Smooth muscle cell (in vitro differentiated cells): Measurements from ENCODE around the gene AQP9. TPM values are rescaled to one million over a fixed set of nuclear protein-coding genes. Genes with fewer than 3 reads are reported as not detected.

ENCODE experiments used
- DNase-seq: peaks from one replicate; lab custom pipeline; 2025; ENCODE audit not compliant: unreplicated experiment; lab: John Stamatoyannopoulos, UW
- H2AFZ ChIP-seq: fragments of 200-600 bp; sonication (generic); 2 replicates; pipeline ENCODE4 v1.6.0; 2016; ENCODE audit warnings: antibody characterized with exemption, low read depth, mild to moderate bottlenecking
- H3F3A ChIP-seq: fragments of 200-600 bp; sonication (generic); 2 replicates; pipeline ENCODE4 v1.6.0; 2017; ENCODE audit warnings: antibody characterized with exemption, low read depth
- H3K27ac ChIP-seq: fragments of 200-600 bp; sonication (generic); 2 replicates; pipeline ENCODE4 v1.5.1; 2016; ENCODE audit warnings: low read depth, mild to moderate bottlenecking
- H3K27me3 ChIP-seq: fragments of 200-600 bp; sonication (generic); 2 replicates; pipeline ENCODE4 v1.6.1; 2016; ENCODE audit warnings: low read depth, mild to moderate bottlenecking
- H3K36me3 ChIP-seq: fragments of 200-600 bp; sonication (generic); 2 replicates; pipeline ENCODE4 v1.5.1; 2016; ENCODE audit warnings: low read depth
- H3K4me1 ChIP-seq: fragments of 200-600 bp; sonication (generic); 2 replicates; pipeline ENCODE4 v1.5.1; 2016; ENCODE audit warnings: low read depth
- H3K4me2 ChIP-seq: fragments of 200-600 bp; sonication (generic); 2 replicates; pipeline ENCODE4 v1.6.0; 2016; ENCODE audit warnings: mild to moderate bottlenecking
- H3K4me3 ChIP-seq: fragments of 200-600 bp; sonication (generic); 2 replicates; pipeline ENCODE4 v1.5.1; 2016; ENCODE audit warnings: mild to moderate bottlenecking
- H3K79me2 ChIP-seq: fragments of 200-600 bp; sonication (generic); 2 replicates; pipeline ENCODE4 v1.6.0; 2016; ENCODE audit warnings: low read depth, mild to moderate bottlenecking
- H3K9ac ChIP-seq: fragments of 200-600 bp; sonication (generic); 2 replicates; pipeline ENCODE4 v1.6.0; 2016; ENCODE audit warnings: low read depth
- H3K9me3 ChIP-seq: fragments of 200-600 bp; sonication (generic); replicated peaks from 2 replicates; pipeline ENCODE4 v1.5.1; 2016; ENCODE audit warnings: low read depth
- H4K20me1 ChIP-seq: fragments of 200-600 bp; sonication (generic); 2 replicates; pipeline ENCODE4 v1.6.0; 2016; ENCODE audit warnings: low read depth
- WGBS: methylation state at CpG from one replicate; pipeline ENCODE4 v1.1.7; 2016; ENCODE audit warnings: low lambda C conversion rate; 5-methylcytosine and 5-hydroxymethylcytosine counted together
- polyA plus RNA-seq: library from polyadenylated mRNA; unstranded; fragments of >200 nt; fragmentation: Nextera tagmentation; extraction: Ambion mirVana; gene quantifications from 2 replicates; pipeline ENCODE4 v1.2.1, GENCODE V29; 2016
- total RNA-seq: library from RNA; depleted of rRNA; stranded (reverse); fragments of >200 nt; gene quantifications from 2 replicates; pipeline ENCODE4 v1.2.3, GENCODE V29; 2014
- TF ChIP-seq, protein P1 (sequence below): fragments of 200-600 bp; sonication (generic); IDR thresholded peaks from 2 replicates; pipeline ENCODE4 v1.5.1; 2017; ENCODE audit warnings: borderline replicate concordance, mild to moderate bottlenecking, antibody characterized with exemption; ENCODE audit not compliant: insufficient read depth, poor library complexity, severe bottlenecking

Gene AQP9
- total and polyA plus RNA-seq, 2 experiments from 2014 or later = 1.5 TPM; not detected in 1

DNA sequence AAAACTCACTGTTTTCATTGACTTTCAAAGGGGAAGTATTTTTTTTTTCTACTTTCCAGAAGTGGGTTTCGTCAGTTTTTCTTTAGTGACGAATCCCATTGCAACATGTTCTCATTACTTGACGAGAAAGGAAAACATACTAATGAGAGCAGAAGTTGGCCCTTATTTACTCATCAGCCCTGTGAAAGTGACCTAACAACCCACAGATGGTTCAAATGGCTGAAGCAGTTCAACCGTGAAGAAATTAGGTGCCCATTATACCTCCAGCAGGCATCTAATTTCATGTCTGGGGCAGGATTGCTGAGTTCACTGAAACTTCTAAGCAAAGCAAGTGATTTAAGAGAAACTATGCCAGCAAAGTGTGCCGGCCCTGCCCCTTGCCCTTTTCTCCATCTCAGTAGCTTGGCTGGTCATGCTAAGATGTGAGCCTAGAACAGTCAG lies 9.0 kb downstream of the AQP9 start:
- H3K36me3 ChIP-seq = no peaks in the 10 kb centered on the region
- no peak overlapping the region for H3K9ac ChIP-seq
- no peaks in the 10 kb centered on the region for H3K27me3 ChIP-seq
- no peak overlapping the region for H2AFZ ChIP-seq
- no peak overlapping the region for H3K4me2 ChIP-seq
- H3K9me3 ChIP-seq = no peaks in the 10 kb centered on the region
- WGBS = 75% methylated on average over 5 of the region's 5 CpGs
- no peaks in the 10 kb centered on the region for H3K4me1 ChIP-seq
- H4K20me1 ChIP-seq = no peaks in the 10 kb centered on the region
- H3K79me2 ChIP-seq = no peaks in the 10 kb centered on the region
- no peaks in the 10 kb centered on the region for H3F3A ChIP-seq
- H3K27ac ChIP-seq = no peak overlapping the region
- no peak for DNase-seq
- TF ChIP-seq, protein P1, sequence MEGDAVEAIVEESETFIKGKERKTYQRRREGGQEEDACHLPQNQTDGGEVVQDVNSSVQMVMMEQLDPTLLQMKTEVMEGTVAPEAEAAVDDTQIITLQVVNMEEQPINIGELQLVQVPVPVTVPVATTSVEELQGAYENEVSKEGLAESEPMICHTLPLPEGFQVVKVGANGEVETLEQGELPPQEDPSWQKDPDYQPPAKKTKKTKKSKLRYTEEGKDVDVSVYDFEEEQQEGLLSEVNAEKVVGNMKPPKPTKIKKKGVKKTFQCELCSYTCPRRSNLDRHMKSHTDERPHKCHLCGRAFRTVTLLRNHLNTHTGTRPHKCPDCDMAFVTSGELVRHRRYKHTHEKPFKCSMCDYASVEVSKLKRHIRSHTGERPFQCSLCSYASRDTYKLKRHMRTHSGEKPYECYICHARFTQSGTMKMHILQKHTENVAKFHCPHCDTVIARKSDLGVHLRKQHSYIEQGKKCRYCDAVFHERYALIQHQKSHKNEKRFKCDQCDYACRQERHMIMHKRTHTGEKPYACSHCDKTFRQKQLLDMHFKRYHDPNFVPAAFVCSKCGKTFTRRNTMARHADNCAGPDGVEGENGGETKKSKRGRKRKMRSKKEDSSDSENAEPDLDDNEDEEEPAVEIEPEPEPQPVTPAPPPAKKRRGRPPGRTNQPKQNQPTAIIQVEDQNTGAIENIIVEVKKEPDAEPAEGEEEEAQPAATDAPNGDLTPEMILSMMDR = no peak
- no peak overlapping the region for H3K4me3 ChIP-seq

DNA sequence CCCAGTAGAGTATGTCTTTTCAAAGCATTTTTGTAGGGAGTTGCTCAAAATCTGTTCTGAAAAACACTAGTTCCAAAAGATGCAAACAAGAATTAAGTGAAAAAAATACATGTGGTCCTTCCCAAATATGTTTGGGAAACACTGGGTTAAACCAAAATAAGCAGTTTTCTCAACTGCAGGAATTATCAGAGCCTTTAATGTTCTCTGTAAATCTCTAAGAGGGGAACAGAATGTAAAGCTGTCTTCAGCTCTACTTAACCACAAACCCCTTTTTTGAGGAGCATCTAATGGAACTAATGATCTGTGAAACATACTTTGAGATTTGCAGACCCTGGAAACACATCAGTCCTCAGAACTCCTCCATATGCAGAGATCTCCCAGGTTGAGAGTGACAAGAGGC lies 9.9 kb downstream of the AQP9 start:
- no peak for DNase-seq
- Histone ChIP-seq H4K20me1 (no peaks in the 10 kb centered on the region), H3F3A (no peaks in the 10 kb centered on the region), H3K79me2 (no peaks in the 10 kb centered on the region), H3K9ac (no peak overlapping the region), H3K27ac (no peak overlapping the region), H3K4me2 (no peak overlapping the region), H3K4me1 (no peaks in the 10 kb centered on the region), H3K27me3 (no peaks in the 10 kb centered on the region), H2AFZ (no peak overlapping the region), H3K4me3 (no peak overlapping the region), H3K36me3 (no peaks in the 10 kb centered on the region), H3K9me3 (no peaks in the 10 kb centered on the region)
- TF ChIP-seq, protein P1 = no peak

DNA sequence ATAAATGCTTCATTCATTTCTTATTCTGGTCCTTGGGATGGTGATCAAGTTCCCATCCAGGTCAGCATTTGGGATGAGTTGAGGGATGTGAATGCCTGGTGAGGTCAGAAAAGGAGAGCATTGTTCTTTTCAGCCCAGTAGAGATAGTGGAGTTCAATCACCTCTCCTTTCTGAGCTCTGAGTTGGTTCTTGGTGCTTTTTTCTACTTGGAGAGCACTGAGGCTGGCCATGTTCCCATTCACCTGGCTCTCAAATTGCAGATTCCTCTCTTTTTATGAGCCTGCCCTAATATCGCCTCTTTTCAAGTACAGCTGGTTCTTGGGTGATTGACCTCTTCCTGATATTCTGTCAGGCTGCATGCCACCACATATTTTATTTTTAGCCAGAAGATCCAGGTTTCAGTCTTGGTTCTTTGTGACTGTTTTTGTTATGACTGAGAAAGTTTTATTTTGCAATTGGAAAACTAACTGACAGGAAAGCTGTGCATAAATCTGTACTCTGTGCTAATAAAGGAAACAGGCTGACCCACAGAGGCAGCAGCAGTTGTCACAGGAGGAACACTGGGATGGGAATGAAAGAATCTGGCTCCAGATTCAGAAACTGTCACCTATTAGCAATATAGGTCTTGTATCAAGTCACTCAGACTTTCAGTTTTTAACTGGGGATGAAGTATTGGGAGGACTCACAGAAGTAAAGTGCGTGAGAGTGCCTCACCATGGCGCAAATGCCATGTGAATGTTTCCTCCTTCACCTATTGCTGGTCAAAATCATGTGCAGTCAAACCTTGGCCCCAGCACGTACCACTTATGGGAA lies 10.7 kb downstream of the AQP9 start:
- Histone ChIP-seq H3K27me3 (no peaks in the 10 kb centered on the region), H3K9me3 (no peaks in the 10 kb centered on the region), H2AFZ (no peak overlapping the region), H3K4me2 (no peak overlapping the region), H3K4me1 (no peaks in the 10 kb centered on the region), H3K9ac (no peak overlapping the region), H3K27ac (no peak overlapping the region), H3K4me3 (no peak overlapping the region), H3K79me2 (no peaks in the 10 kb centered on the region), H4K20me1 (no peaks in the 10 kb centered on the region), H3K36me3 (no peaks in the 10 kb centered on the region), H3F3A (no peaks in the 10 kb centered on the region)
- 91% methylated on average over 4 of the region's 4 CpGs for WGBS
- TF ChIP-seq, protein P1 = no peak
- DNase-seq = no peak

DNA sequence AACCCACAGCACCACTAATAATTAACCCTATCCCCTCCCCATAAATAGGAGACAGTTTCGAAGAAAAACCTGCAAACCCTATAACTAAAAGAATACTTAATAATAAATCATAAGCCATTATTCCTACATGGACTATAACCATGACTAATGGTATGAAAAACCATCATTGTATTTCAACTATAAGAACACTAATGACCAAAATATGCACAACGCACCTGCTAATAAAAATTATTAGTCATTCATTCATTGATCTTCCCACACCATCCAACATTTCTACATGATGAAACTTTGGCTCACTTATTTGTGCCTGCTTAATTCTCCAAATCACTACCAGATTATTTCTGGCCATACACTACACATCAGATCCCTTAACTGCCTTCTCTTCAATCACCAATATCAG lies 16.6 kb downstream of the AQP9 start:
- Histone ChIP-seq H3K4me1 (no peaks in the 10 kb centered on the region), H3K4me3 (no peak overlapping the region), H3K79me2 (no peaks in the 10 kb centered on the region), H3K9me3 (no peaks in the 10 kb centered on the region), H3K27ac (no peak overlapping the region), H3K4me2 (no peak overlapping the region), H3K9ac (no peak overlapping the region), H3F3A (no peaks in the 10 kb centered on the region), H3K36me3 (no peaks in the 10 kb centered on the region), H3K27me3 (no peaks in the 10 kb centered on the region), H4K20me1 (no peaks in the 10 kb centered on the region), H2AFZ (no peak overlapping the region)
- no peak for DNase-seq
- WGBS = 91% methylated on average over 2 of the region's 2 CpGs
- TF ChIP-seq, protein P1 = no peak
